ENCODE data around the gene ZBED6. TPM values are rescaled to one million over a fixed set of nuclear protein-coding genes. Genes with fewer than 3 reads are reported as not detected.

ZBED6 gene
- total RNA-seq, 1 experiment from 2014 or later: 13.1 TPM

GRCh38 chr1:203769505-203770343 is 25.7 kb upstream of the ZBED6 start:
- Histone ChIP-seq H2BK120ac (ENCODE audit: low read depth, low read length, poor library complexity, severe bottlenecking) (no peak overlapping the region), H2BK15ac (ENCODE audit: low read depth, low read length) (no peak overlapping the region), H3K56ac (ENCODE audit: insufficient read length, low read depth, low read length) (no peak overlapping the region), H4K20me1 (ENCODE audit: control insufficient read depth, insufficient read depth, insufficient read length) (no peaks in the 10 kb centered on the region), H3K4me2 (ENCODE audit: insufficient read depth, insufficient read length, low read length) (no peak overlapping the region), H2BK12ac (ENCODE audit: insufficient read length, low read depth, low read length) (no peak overlapping the region), H3K27me3 (ENCODE audit: insufficient read depth, low read length) (no peaks in the 10 kb centered on the region), H3K4ac (ENCODE audit: low read depth, low read length) (no peak overlapping the region), H4K8ac (replicated peaks; ENCODE audit: insufficient read length, low read depth, low read length) (no peak overlapping the region), H3K4me1 (ENCODE audit: insufficient read depth, low read length) (no peaks in the 10 kb centered on the region; the same call in 1 of the 2 replicates), H2AK5ac (ENCODE audit: insufficient read length, low read length) (no peak overlapping the region), H2BK20ac (ENCODE audit: low read depth, low read length, poor library complexity, severe bottlenecking) (no peak overlapping the region), H3K14ac (ENCODE audit: insufficient read depth, low read length) (no peak overlapping the region), H3K23me2 (ENCODE audit: insufficient read length, low read depth, low read length, poor library complexity, severe bottlenecking) (no peaks in the 10 kb centered on the region), H2BK5ac (ENCODE audit: insufficient read length, low read length) (no peak overlapping the region), H3K9me3 (ENCODE audit: control insufficient read depth, low read depth, low read length) (no peaks in the 10 kb centered on the region), H3K23ac (ENCODE audit: insufficient read length, low read depth, low read length) (no peak overlapping the region), H3K27ac (ENCODE audit: insufficient read length, low read depth, low read length) (no peak overlapping the region), H3K18ac (ENCODE audit: insufficient read length, low read depth, low read length) (no peak overlapping the region), H3T11ph (ENCODE audit: low read length) (no peak overlapping the region), H2AFZ (ENCODE audit: low read length) (no peak overlapping the region), H3K79me2 (ENCODE audit: insufficient read depth, low read length) (no peaks in the 10 kb centered on the region), H4K91ac (ENCODE audit: insufficient read length, low read depth, low read length) (no peak overlapping the region), H3K9ac (ENCODE audit: extremely low read depth, insufficient read length, low read length) (no peak overlapping the region), H4K5ac (ENCODE audit: insufficient read length, low read depth, low read length) (no peak overlapping the region), H3K79me1 (ENCODE audit: insufficient read depth, low read depth, low read length, poor library complexity, severe bottlenecking) (no peaks in the 10 kb centered on the region)
- no CpG with 5 or more reads among the region's 15 CpGs for WGBS (ENCODE audit: extremely low coverage, insufficient read length, low lambda C conversion rate)
- Mint-ChIP-seq H3K9me3 (peaks cover 0 to 3% of the 10 kb centered on the region in 2 experiments; a peak in 1 of 5 replicates), H3K4me3 (no peak overlapping the region), H3K36me3 (ENCODE audit: insufficient read depth in 1 of 3, low read depth in 3 of 3) (0 out of 7 replicates have a peak, but pooled peaks cover 0 to 2% (median 0%) of the 10 kb centered on the region in 3 experiments), H3K27me3 (ENCODE audit: low read depth) (no peaks in the 10 kb centered on the region), H3K4me1 (peaks cover 10 to 32% of the 10 kb centered on the region in 2 experiments; a peak in 3 of 4 replicates), H3K27ac (no peak overlapping the region)
- DNase-seq: no peak
- TF ChIP-seq CTCF (conservative IDR thresholded peaks at IDR 0.05): no peak

All from H9 (cell line).